Type B pancreatic cell (in vitro differentiated cells): ENCODE measurements around the gene FNDC11. TPM values are rescaled to one million over a fixed set of nuclear protein-coding genes. Genes with fewer than 3 reads are reported as not detected.

Source experiments
- DNase-seq: peaks from one replicate; pipeline ENCODE4 v3.0.0; 2021; ENCODE audit warnings: mixed read lengths; ENCODE audit not compliant: unreplicated experiment; ENCODE audit errors: extremely low spot score
- H3K27ac Mint-ChIP-seq: 2 replicates; pipeline ENCODE4 v1.8.0; 2021; ENCODE audit warnings: mild to moderate bottlenecking, mixed read lengths
- H3K27me3 Mint-ChIP-seq: 2 replicates; pipeline ENCODE4 v1.8.0; 2021; ENCODE audit warnings: mixed read lengths
- H3K36me3 Mint-ChIP-seq: 2 replicates; pipeline ENCODE4 v1.8.0; 2021; ENCODE audit warnings: mixed read lengths
- H3K4me1 Mint-ChIP-seq: one replicate; pipeline ENCODE4 v1.8.0; 2021; ENCODE audit warnings: mixed read lengths; ENCODE audit not compliant: unreplicated experiment
- H3K4me3 Mint-ChIP-seq: 2 replicates; pipeline ENCODE4 v1.8.0; 2021; ENCODE audit warnings: mild to moderate bottlenecking, mixed read lengths
- H3K9me3 Mint-ChIP-seq: 2 replicates; pipeline ENCODE4 v1.8.0; 2021; ENCODE audit warnings: mixed read lengths
- CTCF ChIP-seq: fragments of 200-600 bp; sonication (generic); conservative IDR thresholded peaks from 2 replicates; pipeline ENCODE4 v1.5.0; 2021; ENCODE audit warnings: antibody characterized with exemption, mild to moderate bottlenecking
- long read RNA-seq: library from polyadenylated mRNA; unstranded; transcript quantifications from one replicate; pipeline ENCODE4 v2.0.0, GENCODE V29; 2020
- total RNA-seq: library from RNA; stranded (reverse); gene quantifications from 2 replicates; pipeline ENCODE4 v1.2.1, GENCODE V29; 2021; ENCODE audit warnings: low replicate concordance

The FNDC11 gene
- total RNA-seq, result 0.52 and 1.4 TPM in 2 replicates
- long read RNA-seq, partial matches to known transcripts, result 0 of 1 reads
- long read RNA-seq, other reads (novel, unspliced or antisense), result 1 of 1 reads

- H3K27ac Mint-ChIP-seq, result no peak within 1 kb of the TSS
These were observed at the start of gene FNDC11 for GRCh38 chr20:63553933-63554290. TSS of gene FNDC11 (plus strand) at chr20:63554159. CDS start at chr20:63555664, 1,505 bp downstream.

GRCh38 chr20:63504642-63505041 is 49.3 kb upstream of the FNDC11 start:
- peaks cover 39% of the 10 kb centered on the region for H3K27me3 Mint-ChIP-seq
- H3K4me3 Mint-ChIP-seq, result no peak overlapping the region
- DNase-seq, result no peak
- no peaks in the 10 kb centered on the region for H3K36me3 Mint-ChIP-seq
- H3K4me1 Mint-ChIP-seq, result no peaks in the 10 kb centered on the region
- H3K9me3 Mint-ChIP-seq, result peaks cover 5% of the 10 kb centered on the region
- no peak overlapping the region for H3K27ac Mint-ChIP-seq
- TF ChIP-seq CTCF, result no peak

More at GRCh38 chr20:63553933-63554290, at the start of gene FNDC11:
- H3K36me3 Mint-ChIP-seq, result no peaks in the 10 kb centered on the region
- peaks cover 3% of the 10 kb centered on the region for H3K4me1 Mint-ChIP-seq
- DNase-seq, result no peak
- peak within 1 kb of the TSS; percentile 74 for H3K4me3 Mint-ChIP-seq
- no peaks in the 10 kb centered on the region for H3K27me3 Mint-ChIP-seq
- TF ChIP-seq CTCF, result no peak
- no peaks in the 10 kb centered on the region for H3K9me3 Mint-ChIP-seq

GRCh38 chr20:63505281-63505680 is 48.7 kb upstream of the FNDC11 start:
- no peak for TF ChIP-seq CTCF
- Mint-ChIP-seq H3K27ac (no peak overlapping the region), H3K9me3 (peaks cover 5% of the 10 kb centered on the region), H3K4me3 (no peak overlapping the region), H3K27me3 (peaks cover 44% of the 10 kb centered on the region), H3K36me3 (no peaks in the 10 kb centered on the region), H3K4me1 (no peaks in the 10 kb centered on the region)
- DNase-seq, result no peak

- no peaks in the 10 kb centered on the region for H3K4me1 Mint-ChIP-seq
- peaks cover 48% of the 10 kb centered on the region for H3K27me3 Mint-ChIP-seq
- H3K4me3 Mint-ChIP-seq, result no peak overlapping the region
- no peak for DNase-seq
- no peak overlapping the region for H3K27ac Mint-ChIP-seq
- no peaks in the 10 kb centered on the region for H3K36me3 Mint-ChIP-seq
- peaks cover 5% of the 10 kb centered on the region for H3K9me3 Mint-ChIP-seq
- TF ChIP-seq CTCF, result no peak
These were observed 48.2 kb upstream of the FNDC11 start for GRCh38 chr20:63505723-63506122.

GRCh38 chr20:63507083-63507743 is 46.7 kb upstream of the FNDC11 start:
- no peak overlapping the region for H3K27ac Mint-ChIP-seq
- H3K27me3 Mint-ChIP-seq, result peaks cover 47% of the 10 kb centered on the region
- no peak overlapping the region for H3K4me3 Mint-ChIP-seq
- no peaks in the 10 kb centered on the region for H3K36me3 Mint-ChIP-seq
- H3K9me3 Mint-ChIP-seq, result peaks cover 5% of the 10 kb centered on the region
- no peaks in the 10 kb centered on the region for H3K4me1 Mint-ChIP-seq
- no peak for DNase-seq
- no peak for TF ChIP-seq CTCF
